Memory B cell (primary cell): ENCODE data around the gene CBFB.
"Not testable (repeated sequence)": the region's sequence is repeated elsewhere in the genome, so short reads cannot be mapped to it uniquely, and the experiment has no call there.

Experiments
- ATAC-seq: fragments of 150-1000 bp; cut with Tn5 transposase; 2 replicates; pipeline ENCODE4 v1.10.0; 2021; ENCODE audit warnings: low read depth, mild to moderate bottlenecking, moderate library complexity
- DNase-seq, 2 donors: peaks; one replicate each; pipeline ENCODE4 v3.0.0; 2022; ENCODE audit warnings: low spot score in 2 of 2
- H3K27ac Mint-ChIP-seq: one replicate; pipeline ENCODE4 v1.8.0; 2022; ENCODE audit warnings: mild to moderate bottlenecking, moderate library complexity, mixed read lengths
- H3K27me3 Mint-ChIP-seq: one replicate; pipeline ENCODE4 v1.8.0; 2022; ENCODE audit warnings: mixed read lengths
- H3K36me3 Mint-ChIP-seq: one replicate; pipeline ENCODE4 v1.8.0; 2022; ENCODE audit warnings: mild to moderate bottlenecking, mixed read lengths
- H3K4me1 Mint-ChIP-seq: one replicate; pipeline ENCODE4 v1.8.0; 2022; ENCODE audit warnings: mixed read lengths
- H3K4me3 Mint-ChIP-seq: one replicate; pipeline ENCODE4 v1.8.0; 2022; ENCODE audit warnings: mild to moderate bottlenecking, moderate library complexity, mixed read lengths
- H3K9me3 Mint-ChIP-seq: one replicate; pipeline ENCODE4 v1.8.0; 2022; ENCODE audit warnings: mixed read lengths

The CBFB gene

GRCh38 chr16:67041520-67041919 is 12.6 kb downstream of the CBFB start:
- H3K4me3 Mint-ChIP-seq, H3K4me1 Mint-ChIP-seq, H3K27ac Mint-ChIP-seq, H3K36me3 Mint-ChIP-seq, DNase-seq, ATAC-seq, H3K9me3 Mint-ChIP-seq, H3K27me3 Mint-ChIP-seq: not testable (repeated sequence)

GRCh38 chr16:67043420-67043819 is 14.5 kb downstream of the CBFB start:
- DNase-seq (no peak), ATAC-seq (no peak)
- Mint-ChIP-seq H3K4me3 (no peak overlapping the region), H3K4me1 (peaks cover 5% of the 10 kb centered on the region), H3K27ac (no peak overlapping the region), H3K27me3 (no peaks in the 10 kb centered on the region), H3K9me3 (no peaks in the 10 kb centered on the region), H3K36me3 (peaks cover 2% of the 10 kb centered on the region)

- no peak overlapping the region for H3K4me3 Mint-ChIP-seq
- H3K36me3 Mint-ChIP-seq, result peaks cover 12% of the 10 kb centered on the region
- no peaks in the 10 kb centered on the region for H3K27me3 Mint-ChIP-seq
- DNase-seq, result no peak
- no peaks in the 10 kb centered on the region for H3K9me3 Mint-ChIP-seq
- peaks cover 12% of the 10 kb centered on the region for H3K4me1 Mint-ChIP-seq
- ATAC-seq, result no peak
- no peak overlapping the region for H3K27ac Mint-ChIP-seq
Measured at GRCh38 chr16:67050796-67051195, 21.8 kb downstream of the CBFB start.

GRCh38 chr16:67052399-67052798 is 23.4 kb downstream of the CBFB start:
- peaks cover 18% of the 10 kb centered on the region for H3K36me3 Mint-ChIP-seq
- H3K4me1 Mint-ChIP-seq, result peaks cover 19% of the 10 kb centered on the region
- DNase-seq, result no peak
- no peak for ATAC-seq
- no peak overlapping the region for H3K27ac Mint-ChIP-seq
- H3K27me3 Mint-ChIP-seq, result no peaks in the 10 kb centered on the region
- no peak overlapping the region for H3K4me3 Mint-ChIP-seq
- H3K9me3 Mint-ChIP-seq, result no peaks in the 10 kb centered on the region

DNA sequence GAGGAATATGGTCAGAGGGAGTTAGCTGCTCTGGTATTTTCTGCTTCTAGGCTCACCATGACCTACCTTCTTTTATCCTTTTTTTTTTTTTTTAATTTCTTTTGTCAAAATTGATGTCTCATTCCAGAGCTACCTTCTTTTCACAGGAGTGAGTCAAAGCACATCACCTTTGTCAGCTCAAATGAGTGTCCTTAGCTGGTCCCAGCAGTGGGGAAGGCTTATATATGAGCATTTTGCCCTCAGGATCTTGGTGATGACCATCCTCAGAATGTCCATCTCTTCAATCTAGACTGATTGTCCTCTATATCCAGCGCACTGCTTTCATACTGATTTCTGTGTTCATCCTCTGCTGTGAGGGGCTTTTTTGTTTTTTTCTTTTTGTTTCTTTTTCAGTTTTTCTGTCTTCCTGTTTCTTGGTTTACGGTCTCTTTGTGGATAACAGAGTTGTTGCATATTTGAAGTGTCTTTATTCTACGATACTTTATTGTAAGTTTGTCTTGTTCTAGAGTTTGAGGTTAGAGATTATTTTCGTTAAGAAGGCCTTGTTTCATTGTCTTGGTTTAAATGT is 24.9 kb downstream of the CBFB start:
- peak overlapping the region; percentile 9 for H3K27ac Mint-ChIP-seq
- H3K4me3 Mint-ChIP-seq, result no peak overlapping the region
- H3K27me3 Mint-ChIP-seq, result no peaks in the 10 kb centered on the region
- H3K36me3 Mint-ChIP-seq, result peaks cover 18% of the 10 kb centered on the region
- H3K9me3 Mint-ChIP-seq, result no peaks in the 10 kb centered on the region
- DNase-seq (no peak), ATAC-seq (no peak)
- peaks cover 19% of the 10 kb centered on the region for H3K4me1 Mint-ChIP-seq

GRCh38 chr16:67054901-67055300 is 26.0 kb downstream of the CBFB start:
- no peak for DNase-seq
- no peak overlapping the region for H3K27ac Mint-ChIP-seq
- ATAC-seq, result no peak
- H3K27me3 Mint-ChIP-seq, result no peaks in the 10 kb centered on the region
- peaks cover 22% of the 10 kb centered on the region for H3K36me3 Mint-ChIP-seq
- no peaks in the 10 kb centered on the region for H3K9me3 Mint-ChIP-seq
- no peak overlapping the region for H3K4me3 Mint-ChIP-seq
- H3K4me1 Mint-ChIP-seq, result peaks cover 23% of the 10 kb centered on the region

- Mint-ChIP-seq H3K4me1 (peaks cover 23% of the 10 kb centered on the region), H3K36me3 (peaks cover 28% of the 10 kb centered on the region), H3K4me3 (no peak overlapping the region), H3K9me3 (no peaks in the 10 kb centered on the region), H3K27me3 (no peaks in the 10 kb centered on the region), H3K27ac (peak overlapping the region; percentile 5)
- ATAC-seq, result no peak
- DNase-seq, result no peak
Measured at GRCh38 chr16:67055712-67056487, 27.0 kb downstream of the CBFB start.

GRCh38 chr16:67063008-67063407 is 34.1 kb downstream of the CBFB start:
- H3K4me1 Mint-ChIP-seq, result peaks cover 11% of the 10 kb centered on the region
- no peaks in the 10 kb centered on the region for H3K9me3 Mint-ChIP-seq
- DNase-seq (no peak), ATAC-seq (no peak)
- peak overlapping the region; percentile 15 for H3K4me3 Mint-ChIP-seq
- peaks cover 12% of the 10 kb centered on the region for H3K36me3 Mint-ChIP-seq
- no peak overlapping the region for H3K27ac Mint-ChIP-seq
- H3K27me3 Mint-ChIP-seq, result no peaks in the 10 kb centered on the region

DNA sequence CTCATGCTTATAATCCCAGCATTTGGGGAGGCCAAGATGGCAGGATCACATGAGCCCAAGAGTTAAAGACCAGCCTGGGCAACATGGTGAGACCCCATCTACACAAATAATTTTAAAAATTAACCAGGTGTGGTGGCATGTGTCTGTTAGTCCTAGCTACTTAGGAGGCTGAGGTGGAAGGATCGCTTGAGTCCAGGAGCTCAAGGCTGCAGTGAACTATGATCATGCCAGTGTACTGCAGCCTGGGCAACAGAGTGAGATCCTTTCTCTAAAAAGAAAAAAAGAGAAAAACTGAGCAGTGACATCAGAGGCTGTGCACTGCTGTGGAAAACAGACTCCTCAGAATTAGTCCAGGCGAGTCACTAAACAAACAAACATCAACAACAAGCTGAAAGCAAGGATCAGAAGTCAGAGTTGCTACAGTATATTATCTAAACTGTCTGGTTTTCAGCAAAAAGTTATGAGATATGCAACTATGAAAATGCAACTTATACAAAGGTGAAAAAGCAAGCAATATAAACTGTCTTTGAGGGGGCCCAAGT is 39.3 kb downstream of the CBFB start:
- Mint-ChIP-seq H3K27ac (no peak overlapping the region), H3K4me3 (no peak overlapping the region), H3K27me3 (no peaks in the 10 kb centered on the region), H3K9me3 (no peaks in the 10 kb centered on the region), H3K36me3 (peaks cover 12% of the 10 kb centered on the region), H3K4me1 (peaks cover 8% of the 10 kb centered on the region)
- no peak for DNase-seq
- ATAC-seq, result no peak

- Mint-ChIP-seq H3K4me3 (no peak overlapping the region), H3K27me3 (no peaks in the 10 kb centered on the region), H3K4me1 (peaks cover 5% of the 10 kb centered on the region), H3K27ac (no peak overlapping the region), H3K9me3 (no peaks in the 10 kb centered on the region), H3K36me3 (peaks cover 12% of the 10 kb centered on the region)
- ATAC-seq (no peak), DNase-seq (no peak)
Measured at GRCh38 chr16:67071476-67072048, 42.6 kb downstream of the CBFB start.

GRCh38 chr16:67075331-67075730 is 46.4 kb downstream of the CBFB start:
- Mint-ChIP-seq H3K27me3 (no peaks in the 10 kb centered on the region), H3K27ac (no peak overlapping the region), H3K9me3 (no peaks in the 10 kb centered on the region), H3K4me1 (no peaks in the 10 kb centered on the region), H3K4me3 (no peak overlapping the region), H3K36me3 (peaks cover 5% of the 10 kb centered on the region)
- ATAC-seq (no peak), DNase-seq (no peak)

- ATAC-seq (no peak), DNase-seq (no peak)
- Mint-ChIP-seq H3K27ac (peak overlapping the region; percentile 38), H3K4me1 (no peaks in the 10 kb centered on the region), H3K9me3 (no peaks in the 10 kb centered on the region), H3K36me3 (peaks cover 5% of the 10 kb centered on the region), H3K27me3 (no peaks in the 10 kb centered on the region), H3K4me3 (no peak overlapping the region)
Measured at GRCh38 chr16:67077871-67078270, 48.9 kb downstream of the CBFB start.

GRCh38 chr16:67082100-67082499 is 53.2 kb downstream of the CBFB start:
- H3K4me3 Mint-ChIP-seq, result no peak overlapping the region
- H3K4me1 Mint-ChIP-seq, result no peaks in the 10 kb centered on the region
- no peak for DNase-seq
- no peaks in the 10 kb centered on the region for H3K27me3 Mint-ChIP-seq
- H3K36me3 Mint-ChIP-seq, result peaks cover 11% of the 10 kb centered on the region
- H3K27ac Mint-ChIP-seq, result no peak overlapping the region
- ATAC-seq, result no peak
- H3K9me3 Mint-ChIP-seq, result no peaks in the 10 kb centered on the region

DNA sequence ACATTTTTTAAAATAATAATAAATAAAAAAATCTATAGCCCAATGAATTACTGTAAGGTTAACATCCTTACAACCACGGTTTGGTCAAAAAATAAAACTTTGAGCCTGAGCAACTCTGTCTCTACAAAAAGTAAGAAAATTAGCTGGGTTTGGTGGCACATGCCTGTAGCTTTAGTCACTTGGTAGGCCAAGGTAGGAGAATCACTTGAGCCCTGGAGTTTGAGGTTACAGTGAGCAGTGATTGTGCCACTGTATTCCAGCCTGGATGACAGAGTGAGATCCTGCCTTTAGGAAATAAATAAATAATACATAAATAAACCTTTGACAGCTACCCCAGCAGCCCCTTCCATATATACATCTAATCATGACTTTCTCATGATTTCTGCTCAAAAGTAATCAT is 53.9 kb downstream of the CBFB start:
- no peaks in the 10 kb centered on the region for H3K4me1 Mint-ChIP-seq
- no peaks in the 10 kb centered on the region for H3K27me3 Mint-ChIP-seq
- ATAC-seq (no peak), DNase-seq (no peak)
- H3K27ac Mint-ChIP-seq, result no peak overlapping the region
- H3K4me3 Mint-ChIP-seq, result no peak overlapping the region
- H3K36me3 Mint-ChIP-seq, result peaks cover 10% of the 10 kb centered on the region
- no peaks in the 10 kb centered on the region for H3K9me3 Mint-ChIP-seq
